ENCODE measurements around the gene SLIT3. TPM values are rescaled to one million over a fixed set of nuclear protein-coding genes. Genes with fewer than 3 reads are reported as not detected.
A peak's percentile ranks its signal among the peaks of the same experiment; 100 is the strongest.

SLIT3 gene
- total and polyA plus RNA-seq, 4 donors: 4.6 to 48.5 (median 19.8) TPM

DNA sequence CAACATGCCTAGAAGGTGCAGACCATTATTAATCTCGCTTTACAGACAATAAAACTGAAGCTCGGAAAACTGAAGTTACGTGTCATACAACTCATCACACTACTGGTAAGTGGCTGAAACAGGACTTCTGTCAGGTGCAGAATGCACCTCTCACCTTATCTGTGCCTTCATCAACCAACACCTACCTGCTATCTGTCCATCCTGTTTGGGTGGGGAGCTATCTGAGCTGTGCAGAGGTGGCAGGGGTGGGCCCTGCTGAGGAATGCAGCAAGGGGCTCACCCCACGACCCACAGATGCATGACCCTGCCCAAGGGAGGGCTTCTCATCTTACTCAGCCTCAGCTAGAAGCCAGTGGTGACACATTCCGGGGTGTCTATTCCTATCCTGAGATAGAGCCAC is 81.6 kb downstream of the SLIT3 start:
- WGBS, 2 donors: 57 to 69% methylated on average over 5 of the region's 5 CpGs
- Histone ChIP-seq H3K27ac (ENCODE audit: low read depth in 1 of 2, low read length in 1 of 2) (peak overlapping the region in 1 of 2 donors; percentile 10), H3K4me3 (no peak overlapping the region), H3K4me1 (ENCODE audit: control insufficient read depth in 5 of 5, insufficient read depth in 5 of 5, low read length in 5 of 5) (peaks cover 0 to 12% (median 6%) of the 10 kb centered on the region in 5 donors), H3K9me3 (ENCODE audit: control insufficient read depth in 4 of 4, insufficient read depth in 3 of 4, low read length in 3 of 4) (no peaks in the 10 kb centered on the region), H3K9ac (ENCODE audit: insufficient read depth in 1 of 2, low read length in 2 of 2) (no peak overlapping the region), H3K36me3 (ENCODE audit: control insufficient read depth in 4 of 4, insufficient read depth in 4 of 4, low read length in 4 of 4) (no peaks in the 10 kb centered on the region), H3K27me3 (ENCODE audit: control insufficient read depth in 3 of 3, insufficient read depth in 3 of 3, low read length in 2 of 3) (no peaks in the 10 kb centered on the region)
- ATAC-seq (ENCODE audit: insufficient read depth, low FRiP score) (no peak), DNase-seq (no peak)
- TF ChIP-seq, protein P1, sequence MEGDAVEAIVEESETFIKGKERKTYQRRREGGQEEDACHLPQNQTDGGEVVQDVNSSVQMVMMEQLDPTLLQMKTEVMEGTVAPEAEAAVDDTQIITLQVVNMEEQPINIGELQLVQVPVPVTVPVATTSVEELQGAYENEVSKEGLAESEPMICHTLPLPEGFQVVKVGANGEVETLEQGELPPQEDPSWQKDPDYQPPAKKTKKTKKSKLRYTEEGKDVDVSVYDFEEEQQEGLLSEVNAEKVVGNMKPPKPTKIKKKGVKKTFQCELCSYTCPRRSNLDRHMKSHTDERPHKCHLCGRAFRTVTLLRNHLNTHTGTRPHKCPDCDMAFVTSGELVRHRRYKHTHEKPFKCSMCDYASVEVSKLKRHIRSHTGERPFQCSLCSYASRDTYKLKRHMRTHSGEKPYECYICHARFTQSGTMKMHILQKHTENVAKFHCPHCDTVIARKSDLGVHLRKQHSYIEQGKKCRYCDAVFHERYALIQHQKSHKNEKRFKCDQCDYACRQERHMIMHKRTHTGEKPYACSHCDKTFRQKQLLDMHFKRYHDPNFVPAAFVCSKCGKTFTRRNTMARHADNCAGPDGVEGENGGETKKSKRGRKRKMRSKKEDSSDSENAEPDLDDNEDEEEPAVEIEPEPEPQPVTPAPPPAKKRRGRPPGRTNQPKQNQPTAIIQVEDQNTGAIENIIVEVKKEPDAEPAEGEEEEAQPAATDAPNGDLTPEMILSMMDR (IDR thresholded peaks at IDR 0.05; ENCODE audit: control extremely low read depth, extremely low read depth): no peak

DNA sequence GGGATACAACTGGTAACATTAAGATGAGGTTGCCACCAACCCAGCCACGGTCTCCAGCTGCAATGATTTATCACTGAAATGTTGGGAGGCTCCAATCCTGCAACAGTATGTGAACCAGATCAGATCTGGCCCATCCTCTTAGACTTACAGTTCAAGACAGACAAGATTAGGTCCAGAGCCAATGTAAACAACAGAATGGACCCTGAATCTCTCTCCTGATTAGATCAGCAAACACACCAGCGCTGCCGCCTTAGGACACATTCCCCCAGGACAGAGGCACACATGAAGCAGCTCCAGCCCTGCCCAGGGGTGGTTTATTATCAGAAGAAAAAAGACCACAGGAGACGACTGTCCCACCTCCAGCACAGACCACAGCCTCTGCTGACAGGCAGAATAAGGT is 82.1 kb downstream of the SLIT3 start:
- Histone ChIP-seq H3K9me3 (ENCODE audit: control insufficient read depth in 4 of 4, insufficient read depth in 3 of 4, low read length in 3 of 4) (no peaks in the 10 kb centered on the region), H3K4me1 (ENCODE audit: control insufficient read depth in 5 of 5, insufficient read depth in 5 of 5, low read length in 5 of 5) (peaks cover 0 to 12% (median 6%) of the 10 kb centered on the region in 5 donors), H3K4me3 (no peak overlapping the region), H3K27me3 (ENCODE audit: control insufficient read depth in 3 of 3, insufficient read depth in 3 of 3, low read length in 2 of 3) (no peaks in the 10 kb centered on the region), H3K9ac (ENCODE audit: insufficient read depth in 1 of 2, low read length in 2 of 2) (no peak overlapping the region), H3K27ac (ENCODE audit: low read depth in 1 of 2, low read length in 1 of 2) (no peak overlapping the region), H3K36me3 (ENCODE audit: control insufficient read depth in 4 of 4, insufficient read depth in 4 of 4, low read length in 4 of 4) (no peaks in the 10 kb centered on the region)
- ATAC-seq (ENCODE audit: insufficient read depth, low FRiP score): no peak
- TF ChIP-seq, protein P1 (IDR thresholded peaks at IDR 0.05; ENCODE audit: control extremely low read depth, extremely low read depth): no peak
- peak in 2 of 3 donors; percentile 33 to 46 for DNase-seq
- WGBS, 2 donors: 36 to 53% methylated on average over 4 of the region's 4 CpGs

DNA sequence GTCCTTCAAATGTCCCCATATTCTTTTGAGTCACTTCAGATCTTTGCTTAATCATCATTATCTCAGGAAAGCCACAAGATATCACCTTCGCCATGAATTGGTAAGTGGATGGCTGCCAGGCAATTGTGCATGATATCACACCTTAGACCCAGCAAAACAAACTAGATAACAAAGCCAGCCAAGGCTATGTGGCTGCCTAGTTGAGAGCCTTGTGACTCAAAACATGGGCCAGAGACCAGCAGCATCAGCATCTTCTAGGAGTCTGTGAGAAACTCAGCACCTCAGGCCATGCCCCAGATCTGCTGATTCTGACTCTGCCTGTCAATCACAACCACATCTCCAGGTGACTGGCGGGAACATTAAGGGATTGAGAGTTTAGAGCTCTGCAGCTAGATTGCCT is 82.8 kb downstream of the SLIT3 start:
- H3K27me3 ChIP-seq (ENCODE audit: control insufficient read depth in 3 of 3, insufficient read depth in 3 of 3, low read length in 2 of 3): no peaks in the 10 kb centered on the region
- no peak overlapping the region for H3K9ac ChIP-seq (ENCODE audit: insufficient read depth in 1 of 2, low read length in 2 of 2)
- H3K4me1 ChIP-seq (ENCODE audit: control insufficient read depth in 5 of 5, insufficient read depth in 5 of 5, low read length in 5 of 5): peaks cover 0 to 12% (median 6%) of the 10 kb centered on the region in 5 donors
- no peak overlapping the region for H3K4me3 ChIP-seq
- H3K9me3 ChIP-seq (ENCODE audit: control insufficient read depth in 4 of 4, insufficient read depth in 3 of 4, low read length in 3 of 4): no peaks in the 10 kb centered on the region
- no peaks in the 10 kb centered on the region for H3K36me3 ChIP-seq (ENCODE audit: control insufficient read depth in 4 of 4, insufficient read depth in 4 of 4, low read length in 4 of 4)
- TF ChIP-seq, protein P1 (IDR thresholded peaks at IDR 0.05; ENCODE audit: control extremely low read depth, extremely low read depth): no peak
- H3K27ac ChIP-seq (ENCODE audit: low read depth in 1 of 2, low read length in 1 of 2): no peak overlapping the region
- ATAC-seq (ENCODE audit: insufficient read depth, low FRiP score) (no peak), DNase-seq (no peak)
- WGBS, 2 donors: 85 to 86% methylated on average over 2 of the region's 2 CpGs

DNA sequence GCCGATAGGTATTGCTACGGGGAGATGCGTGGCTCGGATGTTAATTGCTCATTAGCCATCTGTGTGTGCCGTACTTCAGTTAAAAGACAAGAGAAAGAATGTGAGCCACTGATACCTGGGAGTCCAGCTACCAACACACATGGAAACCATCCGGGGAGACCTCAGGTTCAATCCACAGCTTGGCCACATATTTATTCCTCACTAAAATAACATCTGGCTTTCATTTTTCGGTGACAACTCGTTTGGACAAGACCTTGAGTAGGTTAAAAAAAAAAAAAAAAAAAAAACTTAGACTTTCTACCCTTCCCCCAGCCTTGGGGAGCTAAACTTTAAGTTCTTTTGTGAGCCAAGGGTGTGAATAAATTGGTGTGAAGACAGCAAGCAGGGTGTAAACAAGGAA is 84.1 kb downstream of the SLIT3 start:
- H3K4me3 ChIP-seq: no peak overlapping the region
- H3K4me1 ChIP-seq (ENCODE audit: control insufficient read depth in 5 of 5, insufficient read depth in 5 of 5, low read length in 5 of 5): peaks cover 0 to 12% (median 6%) of the 10 kb centered on the region in 5 donors
- H3K36me3 ChIP-seq (ENCODE audit: control insufficient read depth in 4 of 4, insufficient read depth in 4 of 4, low read length in 4 of 4): no peaks in the 10 kb centered on the region
- no peak overlapping the region for H3K9ac ChIP-seq (ENCODE audit: insufficient read depth in 1 of 2, low read length in 2 of 2)
- WGBS, 2 donors: 75 to 83% methylated on average over 8 of the region's 8 CpGs
- no peaks in the 10 kb centered on the region for H3K27me3 ChIP-seq (ENCODE audit: control insufficient read depth in 3 of 3, insufficient read depth in 3 of 3, low read length in 2 of 3)
- TF ChIP-seq, protein P1 (IDR thresholded peaks at IDR 0.05; ENCODE audit: control extremely low read depth, extremely low read depth): no peak
- ATAC-seq (ENCODE audit: insufficient read depth, low FRiP score) (no peak), DNase-seq (no peak)
- no peaks in the 10 kb centered on the region for H3K9me3 ChIP-seq (ENCODE audit: control insufficient read depth in 4 of 4, insufficient read depth in 3 of 4, low read length in 3 of 4)
- no peak overlapping the region for H3K27ac ChIP-seq (ENCODE audit: low read depth in 1 of 2, low read length in 1 of 2)
